NOMO-1 (cell line): ENCODE data around the gene CYP4F3.
"Not testable (repeated sequence)": the region's sequence is repeated elsewhere in the genome, so short reads cannot be mapped to it uniquely, and the experiment has no call there.

Source experiments
- DNase-seq, 2 experiments: peaks; one replicate each; lab custom pipeline; 2025; ENCODE audit not compliant: unreplicated experiment in 2 of 2; lab: John Stamatoyannopoulos, UW

Gene CYP4F3, protein sequence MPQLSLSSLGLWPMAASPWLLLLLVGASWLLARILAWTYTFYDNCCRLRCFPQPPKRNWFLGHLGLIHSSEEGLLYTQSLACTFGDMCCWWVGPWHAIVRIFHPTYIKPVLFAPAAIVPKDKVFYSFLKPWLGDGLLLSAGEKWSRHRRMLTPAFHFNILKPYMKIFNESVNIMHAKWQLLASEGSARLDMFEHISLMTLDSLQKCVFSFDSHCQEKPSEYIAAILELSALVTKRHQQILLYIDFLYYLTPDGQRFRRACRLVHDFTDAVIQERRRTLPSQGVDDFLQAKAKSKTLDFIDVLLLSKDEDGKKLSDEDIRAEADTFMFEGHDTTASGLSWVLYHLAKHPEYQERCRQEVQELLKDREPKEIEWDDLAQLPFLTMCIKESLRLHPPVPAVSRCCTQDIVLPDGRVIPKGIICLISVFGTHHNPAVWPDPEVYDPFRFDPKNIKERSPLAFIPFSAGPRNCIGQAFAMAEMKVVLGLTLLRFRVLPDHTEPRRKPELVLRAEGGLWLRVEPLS

DNA sequence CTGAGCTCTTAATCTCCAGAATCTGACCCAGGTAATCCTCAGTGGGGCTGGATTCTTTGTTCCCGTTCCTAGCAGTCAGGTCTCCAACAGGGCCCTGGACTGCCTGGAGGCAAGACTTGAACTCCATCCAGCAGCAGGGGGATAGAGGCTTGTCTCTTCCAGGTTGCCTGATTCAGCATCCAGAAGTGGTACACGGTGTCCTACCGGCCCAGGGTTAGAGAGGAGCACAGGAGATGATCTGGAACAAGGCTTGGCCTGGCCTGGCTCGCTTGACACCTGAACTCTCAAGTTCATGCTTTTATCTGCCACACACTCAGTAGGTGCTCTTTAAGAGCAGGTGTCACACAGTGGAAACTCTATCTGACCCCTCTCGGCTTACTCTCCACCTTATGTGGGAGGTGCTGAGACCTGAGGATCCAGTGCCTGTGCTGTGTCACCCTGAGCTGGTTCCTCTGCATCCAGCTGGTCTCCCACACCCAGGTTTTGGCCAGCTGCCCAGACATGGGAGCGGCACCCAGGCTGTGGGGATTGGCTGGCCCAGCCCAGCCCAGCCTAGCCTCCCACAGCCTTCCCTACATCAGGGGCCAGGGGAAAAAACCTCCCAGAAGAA is at the start of gene CYP4F3:
TSS of gene CYP4F3 (plus strand) at position 604 of the 610 bp plus-strand sequence. CDS start 519 bp downstream, outside the sequence.
- DNase-seq: no peak

DNA sequence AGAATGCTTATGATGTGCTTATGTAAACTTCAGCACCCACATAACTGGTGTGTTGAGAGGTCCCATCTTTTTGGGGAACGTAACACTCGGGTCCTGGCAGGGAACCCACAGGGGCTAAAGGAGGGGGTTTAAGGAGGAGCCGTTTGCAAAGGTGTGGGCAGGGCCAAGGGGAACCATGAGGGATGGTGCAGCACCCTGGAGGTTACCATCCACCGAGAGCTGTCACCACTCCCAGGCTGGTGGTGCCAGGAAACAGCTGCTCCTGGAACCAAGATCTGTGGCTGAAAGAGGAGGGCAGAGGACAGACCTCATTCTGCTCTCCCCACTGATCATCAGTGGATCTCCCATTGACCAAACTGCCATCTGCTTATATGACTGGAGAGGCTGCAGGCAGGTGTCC is 48.9 kb upstream of the CYP4F3 start:
- DNase-seq: no peak

DNA sequence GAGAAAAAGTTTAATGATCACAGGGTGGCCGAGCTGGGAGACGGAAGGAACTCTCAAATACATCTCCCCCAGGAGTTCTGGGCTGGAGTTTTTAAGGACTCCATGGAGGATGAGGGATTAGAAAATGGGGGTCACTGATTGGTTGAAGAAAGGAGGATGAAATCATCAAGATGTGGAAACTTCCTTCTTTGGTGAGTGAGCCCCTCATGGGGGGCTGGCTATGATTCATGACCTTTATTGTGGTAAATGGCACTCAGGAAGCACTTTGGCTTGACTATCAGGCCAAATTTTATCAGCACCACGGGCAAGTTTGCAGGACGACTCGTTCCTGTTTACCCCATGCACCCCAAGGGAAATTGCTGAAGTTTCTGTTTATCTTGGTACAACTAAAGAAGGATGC is 48.2 kb upstream of the CYP4F3 start:
- DNase-seq: peak in 1 of 2 experiments; percentile 9

DNA sequence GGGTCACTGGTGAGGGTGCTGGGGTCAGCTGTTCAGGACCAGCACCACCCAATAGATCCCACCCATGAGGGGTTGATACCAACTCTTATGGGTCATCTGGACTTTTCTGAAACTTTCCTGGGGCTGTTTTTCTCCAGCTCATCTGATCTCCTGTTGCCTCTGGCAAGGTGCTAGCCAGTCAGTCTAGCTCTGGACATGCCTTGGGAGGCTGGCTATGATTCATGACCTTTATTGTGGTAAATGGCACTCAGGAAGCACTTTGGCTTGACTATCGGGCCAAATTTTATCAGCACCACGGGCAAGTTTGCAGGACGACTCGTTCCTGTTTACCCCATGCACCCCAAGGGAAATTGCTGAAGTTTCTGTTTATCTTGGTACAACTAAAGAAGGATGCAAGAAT is 46.9 kb upstream of the CYP4F3 start:
- DNase-seq: not testable (repeated sequence)

DNA sequence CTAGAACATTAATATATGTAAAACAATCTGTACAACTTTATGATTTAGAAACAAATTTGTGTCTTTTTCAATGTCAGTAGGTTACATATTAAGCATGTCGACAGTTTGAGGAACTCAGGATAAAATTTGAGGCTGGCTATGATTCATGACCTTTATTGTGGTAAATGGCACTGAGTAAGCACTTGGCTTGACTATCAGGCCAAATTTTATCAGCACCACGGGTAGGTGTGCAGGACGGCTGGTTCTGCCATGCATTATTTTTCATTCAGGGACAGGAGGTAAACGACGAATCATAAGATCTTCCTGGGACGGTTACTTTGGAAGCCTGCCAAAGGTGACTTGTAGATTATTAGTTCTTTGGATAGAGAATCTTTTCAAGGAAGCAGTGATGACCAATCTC is 45.6 kb upstream of the CYP4F3 start:
- DNase-seq: peak; percentile 48 to 76

DNA sequence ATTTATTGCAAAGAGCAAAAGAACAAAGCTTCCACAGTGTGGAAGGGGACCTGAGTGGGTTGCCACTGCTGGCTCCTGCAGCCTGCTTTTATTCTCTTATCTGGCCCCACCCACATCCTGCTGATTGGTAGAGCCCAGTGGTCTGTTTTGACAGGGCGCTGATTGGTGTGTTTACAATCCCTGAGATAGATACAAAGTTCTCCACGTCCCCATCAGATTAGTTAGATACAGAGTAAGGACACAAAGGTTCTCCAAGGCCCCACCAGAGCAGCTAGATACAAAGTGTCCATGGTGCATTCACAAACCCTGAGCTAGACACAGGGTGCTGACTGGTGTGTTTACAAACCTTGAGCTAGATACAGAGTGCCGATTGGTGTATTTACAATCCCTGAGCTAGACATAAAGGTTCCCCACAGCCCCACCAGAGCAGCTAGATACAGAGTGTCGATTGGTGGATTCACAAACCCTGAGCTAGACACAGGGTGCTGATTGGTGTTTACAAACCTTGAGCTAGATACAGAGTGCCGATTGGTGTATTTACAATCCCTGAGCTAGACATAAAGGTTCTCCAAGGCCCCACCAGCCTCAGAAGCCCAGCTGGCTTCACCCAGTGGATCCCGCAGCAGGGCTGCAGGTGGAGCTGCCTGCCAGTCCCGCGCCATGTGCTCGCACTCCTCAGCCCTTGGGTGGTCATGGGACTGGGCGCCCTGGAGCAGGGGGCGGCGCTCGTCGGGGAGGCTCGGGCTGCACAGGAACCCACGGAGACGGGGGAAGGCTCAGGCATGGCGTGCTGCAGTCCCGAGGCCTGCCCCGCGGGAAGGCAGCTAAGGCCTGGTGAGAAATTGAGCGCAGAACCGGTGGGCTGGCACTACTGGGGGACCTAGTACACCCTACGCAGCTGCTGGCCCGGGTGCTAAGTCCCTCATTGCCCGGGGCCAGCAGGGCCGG is 32.4 kb upstream of the CYP4F3 start:
- not testable (repeated sequence) for DNase-seq

DNA sequence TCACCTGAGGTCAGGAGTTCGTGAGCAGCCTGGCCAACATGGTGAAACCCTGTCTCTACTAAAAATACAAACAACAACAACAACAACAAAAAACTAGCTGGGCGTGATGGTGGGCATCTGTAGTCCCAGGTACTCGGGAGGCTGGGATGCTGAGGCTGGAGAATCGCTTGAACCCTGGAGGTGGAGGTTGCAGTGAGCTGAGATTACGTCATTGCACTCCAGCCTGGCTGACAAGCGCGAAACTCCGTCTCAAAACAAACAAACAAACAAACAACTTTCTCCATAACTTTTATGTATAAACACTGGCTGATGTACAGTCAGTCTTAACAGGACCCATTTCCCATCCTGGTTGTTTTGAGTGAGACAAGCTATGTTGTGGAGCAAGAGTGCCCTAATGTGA is 31.4 kb upstream of the CYP4F3 start:
- DNase-seq: no peak

DNA sequence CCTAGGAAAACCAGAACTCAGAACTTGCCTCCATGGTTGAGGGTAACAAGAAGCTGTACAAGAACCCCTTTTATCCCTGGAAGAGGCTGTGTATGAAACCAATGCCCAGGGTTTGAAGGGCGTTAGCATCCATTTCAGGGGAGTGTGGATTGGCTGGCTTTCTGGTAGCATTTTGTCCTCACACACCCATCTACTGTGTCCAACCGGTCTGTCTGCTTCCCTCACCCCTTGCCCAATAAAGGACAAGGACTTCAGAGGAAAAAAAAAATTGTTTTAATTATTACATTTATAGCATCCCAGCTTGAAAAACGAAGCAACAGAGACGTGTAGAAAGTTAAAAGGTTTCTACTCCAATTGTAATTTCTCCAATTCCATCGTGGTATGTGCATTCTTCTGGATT is 28.4 kb upstream of the CYP4F3 start:
- DNase-seq: no peak

DNA sequence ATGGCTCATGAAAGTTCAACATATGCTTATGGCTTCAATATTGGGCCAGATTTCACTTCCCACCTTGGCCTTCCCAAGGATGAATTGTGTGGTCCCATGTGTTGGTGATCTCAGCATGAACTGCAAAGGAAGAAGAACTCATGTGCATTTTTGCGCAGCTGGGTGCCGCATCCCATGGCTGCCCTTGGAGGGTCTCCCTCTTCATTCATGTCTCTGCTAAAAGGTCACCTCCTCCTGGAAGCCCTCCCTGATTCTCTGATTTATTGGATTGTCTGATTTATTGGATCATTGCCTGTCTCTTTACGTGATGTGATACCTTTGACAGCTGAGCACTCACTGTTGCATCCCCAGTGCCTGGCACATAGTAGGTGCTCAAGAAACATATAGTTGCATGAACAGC is 27.4 kb upstream of the CYP4F3 start:
- no peak for DNase-seq

DNA sequence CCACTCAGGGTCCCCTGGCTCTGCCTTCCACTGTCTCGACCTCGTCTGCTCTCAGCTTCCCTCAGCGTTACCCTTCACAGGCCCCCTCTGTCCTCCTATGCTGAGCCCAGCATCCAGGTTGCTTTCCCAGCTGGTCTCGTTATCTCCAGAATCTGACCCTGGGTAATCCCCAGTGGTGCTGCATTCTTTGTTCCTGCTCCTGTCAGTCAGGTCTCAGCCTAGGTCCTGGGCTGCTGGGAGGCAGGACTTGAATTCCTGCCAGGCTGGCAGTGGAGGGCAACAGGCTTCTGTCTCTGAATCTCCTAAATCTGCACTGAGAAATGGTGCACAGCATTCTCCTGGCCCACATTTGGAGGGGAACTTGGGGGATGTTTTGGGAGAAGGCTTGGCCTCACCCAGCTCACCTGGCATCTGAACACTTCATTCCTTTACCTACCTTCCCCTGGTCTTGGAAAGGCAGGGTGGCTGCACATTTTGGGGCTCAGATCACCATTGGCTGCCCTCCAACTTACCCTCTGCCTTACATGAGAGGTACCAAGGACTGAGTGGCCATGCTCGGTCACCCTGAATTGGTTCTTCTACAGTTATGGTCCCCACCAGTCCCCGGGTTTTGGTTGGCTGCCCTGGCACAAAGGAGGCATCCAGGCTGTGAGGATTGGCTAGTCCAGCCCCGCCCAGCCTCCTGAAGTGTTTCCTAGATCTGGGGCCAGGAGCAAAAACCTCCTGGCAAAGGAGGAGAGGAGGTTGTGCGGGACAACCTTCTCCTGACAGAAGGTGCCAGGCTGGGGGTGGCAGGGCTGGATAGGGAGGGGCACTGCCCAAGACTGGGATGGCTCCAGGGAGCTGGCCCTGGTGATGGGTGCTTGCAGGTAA is 26.0 kb upstream of the CYP4F3 start, which contains the start of gene CYP4F8:
TSS of gene CYP4F8 (plus strand) at position 712 of the 873 bp plus-strand sequence. CDS start 399 bp downstream, outside the sequence.
- no peak for DNase-seq

DNA sequence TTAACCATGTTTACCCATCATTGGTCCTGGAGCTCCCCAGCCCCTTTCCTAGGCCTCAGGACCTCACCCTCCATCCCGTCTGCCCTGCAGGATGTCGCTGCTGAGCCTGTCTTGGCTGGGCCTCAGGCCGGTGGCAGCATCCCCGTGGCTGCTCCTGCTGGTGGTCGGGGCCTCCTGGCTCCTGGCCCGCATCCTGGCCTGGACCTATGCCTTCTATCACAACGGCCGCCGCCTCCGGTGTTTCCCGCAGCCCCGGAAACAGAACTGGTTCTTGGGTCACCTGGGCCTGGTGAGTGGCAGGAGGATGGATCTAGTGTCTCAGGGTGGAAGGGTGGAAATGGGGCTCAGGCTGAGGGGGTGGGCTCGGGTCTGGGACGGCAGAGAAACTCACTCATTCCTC is 25.2 kb upstream of the CYP4F3 start:
- DNase-seq: no peak

DNA sequence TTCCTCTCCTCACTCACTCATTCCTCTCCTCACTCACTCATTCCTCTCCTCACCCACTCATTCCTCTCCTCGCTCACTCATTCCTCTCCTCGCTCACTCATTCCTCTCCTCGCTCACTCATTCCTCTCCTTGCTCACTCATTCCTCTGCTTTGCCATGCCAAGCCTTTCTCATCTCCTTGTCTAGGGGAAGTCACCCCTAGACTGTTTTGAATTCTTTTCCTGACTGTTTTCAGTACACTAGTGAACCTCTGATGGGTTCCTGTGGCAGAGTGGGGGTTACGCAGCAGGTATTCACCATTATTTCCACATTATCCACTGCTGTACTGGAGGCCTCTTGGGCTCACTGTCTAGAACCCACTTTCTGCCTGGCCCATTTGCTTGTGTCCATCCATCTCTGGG is 24.5 kb upstream of the CYP4F3 start:
- DNase-seq: no peak

DNA sequence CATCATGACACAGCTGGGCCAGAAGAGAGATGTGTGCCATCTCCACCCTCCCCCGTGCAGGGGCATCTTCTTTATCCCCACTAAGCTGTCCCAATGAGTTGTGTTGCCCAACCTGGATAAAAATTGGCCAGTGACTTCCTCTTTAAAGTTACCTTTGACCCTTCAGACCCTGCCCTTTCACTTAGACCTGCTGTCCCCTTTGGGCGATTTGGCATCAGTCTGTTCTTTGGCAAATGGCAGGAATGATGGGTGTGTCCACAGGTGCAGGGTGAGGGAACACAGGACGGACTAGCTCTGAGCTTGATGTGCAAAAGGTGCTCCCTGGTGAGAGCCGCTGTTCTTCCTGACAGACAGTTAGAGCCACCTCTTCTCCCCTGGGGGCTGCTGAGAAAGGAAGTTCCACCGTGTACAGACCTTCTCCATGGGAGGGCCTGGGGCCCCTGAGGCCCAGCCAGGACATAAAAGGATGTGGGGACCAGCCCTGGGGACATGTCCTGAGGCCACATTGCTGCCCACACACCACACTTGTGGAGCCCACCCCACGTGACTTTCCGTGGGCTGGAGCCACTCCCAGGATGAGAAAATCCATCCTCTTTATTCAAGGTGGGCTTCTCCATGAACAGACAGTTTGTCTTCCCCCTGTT is 23.9 kb upstream of the CYP4F3 start:
- DNase-seq: no peak

DNA sequence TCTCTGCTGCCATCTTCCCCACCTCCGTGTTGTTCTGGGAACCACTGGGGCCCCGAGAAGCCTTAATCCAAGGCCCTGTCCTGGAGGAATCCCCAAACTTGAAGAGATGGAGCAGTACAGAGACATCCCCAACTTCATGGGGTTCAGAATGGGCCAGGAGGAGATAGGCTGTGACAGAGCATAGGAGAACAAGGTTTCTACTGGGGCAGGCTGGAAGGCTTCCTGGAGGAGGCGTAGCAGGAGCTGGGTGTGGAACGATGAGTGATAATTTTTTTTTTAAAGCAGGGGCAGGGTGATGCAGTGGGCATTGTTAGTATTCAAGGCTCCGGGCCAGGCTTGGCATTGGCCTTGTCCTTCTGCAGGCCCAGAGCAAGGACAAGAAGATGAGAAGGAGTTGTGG is 22.4 kb upstream of the CYP4F3 start:
- no peak for DNase-seq

DNA sequence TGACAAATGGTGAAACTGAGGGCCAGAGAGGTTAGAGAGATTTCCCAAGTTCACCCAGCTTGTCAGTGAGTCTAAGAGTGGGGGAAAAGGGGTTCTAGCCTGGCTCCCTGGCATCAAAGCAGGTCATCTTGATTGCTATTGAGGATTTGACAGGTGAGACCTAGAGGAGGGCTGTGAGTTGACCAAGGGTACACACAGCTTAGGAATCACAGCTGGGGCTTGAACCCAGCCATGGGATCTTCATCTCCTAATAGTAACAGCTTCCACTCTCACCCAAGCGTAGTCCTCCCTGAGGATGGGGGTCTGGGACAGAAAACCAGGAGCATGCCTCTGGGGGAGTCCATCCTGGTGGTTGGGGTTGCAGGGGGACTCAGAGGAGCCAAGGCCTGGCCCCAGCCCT is 18.9 kb upstream of the CYP4F3 start:
- DNase-seq: no peak

DNA sequence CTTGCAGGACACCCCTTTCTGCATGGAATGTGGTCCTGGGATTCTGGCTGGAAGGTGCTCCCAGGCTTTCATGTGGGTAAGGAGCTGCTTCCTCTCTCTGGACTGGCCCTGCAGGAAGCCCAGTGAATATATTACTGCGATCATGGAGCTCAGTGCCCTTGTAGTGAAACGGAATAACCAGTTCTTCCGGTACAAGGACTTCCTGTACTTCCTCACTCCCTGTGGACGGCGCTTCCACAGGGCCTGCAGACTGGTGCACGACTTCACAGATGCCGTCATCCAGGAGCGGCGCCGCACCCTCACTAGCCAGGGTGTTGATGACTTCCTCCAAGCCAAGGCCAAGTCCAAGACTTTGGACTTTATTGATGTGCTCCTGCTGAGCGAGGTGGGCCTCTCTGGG is 17.7 kb upstream of the CYP4F3 start:
- no peak for DNase-seq

DNA sequence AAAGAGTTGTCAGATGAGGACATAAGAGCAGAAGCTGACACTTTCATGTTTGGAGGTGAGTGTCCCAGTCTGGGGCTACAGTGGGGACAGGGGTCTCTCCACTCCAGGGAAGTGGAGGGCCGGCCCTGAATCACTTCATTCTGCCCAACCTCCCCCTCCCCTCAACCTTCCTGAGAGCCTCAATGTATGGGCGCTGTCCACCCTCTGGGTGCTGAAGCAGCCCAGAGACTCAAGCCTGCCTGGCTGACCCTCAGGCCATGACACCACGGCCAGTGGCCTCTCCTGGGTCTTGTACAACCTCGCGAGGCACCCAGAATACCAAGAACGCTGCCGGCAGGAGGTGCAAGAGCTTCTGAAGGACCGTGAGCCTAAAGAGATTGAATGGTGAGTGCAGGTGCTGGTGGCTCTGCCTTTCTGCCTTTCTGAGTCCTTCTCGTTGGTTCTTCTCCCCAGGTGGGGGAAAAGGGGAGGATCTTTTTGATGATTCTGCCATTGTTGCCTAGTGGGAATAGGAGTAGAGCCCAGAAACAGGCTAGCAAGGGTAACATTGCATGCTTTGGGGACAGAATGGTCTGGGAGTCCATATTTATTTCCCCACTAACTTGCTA is 16.9 kb upstream of the CYP4F3 start:
- no peak for DNase-seq

DNA sequence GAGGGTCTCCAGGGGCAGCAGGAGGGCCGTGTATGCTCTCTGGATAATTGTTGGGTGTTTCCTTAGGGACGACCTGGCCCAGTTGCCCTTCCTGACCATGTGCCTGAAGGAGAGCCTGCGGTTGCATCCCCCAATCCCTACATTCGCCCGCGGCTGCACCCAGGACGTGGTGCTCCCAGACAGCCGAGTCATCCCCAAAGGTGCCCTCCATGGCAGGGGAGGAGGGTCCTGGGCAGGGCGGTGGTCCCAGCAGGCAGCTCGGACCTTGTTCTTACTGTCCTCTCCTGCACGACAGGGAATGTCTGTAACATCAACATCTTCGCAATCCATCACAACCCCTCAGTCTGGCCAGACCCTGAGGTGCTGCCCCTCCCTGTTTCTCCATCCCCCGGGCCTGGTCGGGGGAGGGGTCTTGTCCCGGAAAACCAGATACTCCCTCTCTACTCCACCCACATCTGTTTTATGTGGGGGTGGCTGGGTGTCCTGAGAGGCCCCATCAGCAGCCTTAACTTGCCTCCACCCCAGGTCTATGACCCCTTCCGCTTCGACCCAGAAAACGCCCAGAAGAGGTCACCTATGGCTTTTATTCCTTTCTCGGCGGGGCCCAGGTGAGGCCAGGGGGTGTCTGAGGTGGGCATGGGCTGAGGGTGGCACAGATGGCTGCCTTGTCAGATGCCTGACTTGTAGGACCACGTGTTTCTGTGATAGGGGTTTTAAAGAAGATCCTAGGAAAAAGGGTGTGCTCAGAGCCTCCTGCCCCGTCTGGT is 12.3 kb upstream of the CYP4F3 start:
- DNase-seq: no peak
